NOMO-1 (cell line): ENCODE data around the gene LCOR.
"Not testable (repeated sequence)": the region's sequence is repeated elsewhere in the genome, so short reads cannot be mapped to it uniquely, and the experiment has no call there.

ENCODE experiments used
- DNase-seq, 2 experiments: peaks; one replicate each; lab custom pipeline; 2025; ENCODE audit not compliant: unreplicated experiment in 2 of 2; lab: John Stamatoyannopoulos, UW

The LCOR gene

DNA sequence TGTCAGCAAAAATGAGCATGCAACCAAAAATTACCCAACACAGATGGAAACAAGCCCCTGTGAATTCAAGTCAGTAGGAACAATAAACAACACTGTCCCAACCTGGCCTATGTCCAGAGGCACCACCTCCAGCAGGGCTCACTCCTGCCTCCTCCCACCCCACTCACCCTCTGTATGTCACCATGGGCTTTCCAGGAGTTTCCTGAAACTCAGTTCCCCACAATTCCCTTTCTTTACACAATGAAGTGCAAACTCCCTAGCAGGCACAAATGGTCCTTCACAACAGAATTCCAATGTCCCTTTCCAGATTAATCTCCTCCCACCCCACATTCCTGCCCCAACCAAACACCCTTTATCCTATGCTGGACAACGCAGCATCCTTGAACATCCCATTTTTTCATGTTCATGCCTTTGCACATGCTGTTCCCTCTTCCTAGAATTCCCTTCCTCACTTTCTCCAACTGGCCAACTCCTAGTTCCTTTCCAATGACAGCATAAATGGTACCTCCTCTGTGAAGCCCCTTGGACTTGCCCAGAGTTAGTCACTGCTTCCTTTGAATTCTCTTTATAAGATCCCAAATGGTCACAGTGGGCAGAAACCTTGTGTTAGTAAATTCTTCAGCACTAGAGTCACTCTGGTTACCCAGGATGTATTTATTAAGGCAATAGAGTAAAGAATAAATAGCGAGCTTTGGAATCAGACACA, 196.2 kb downstream of the LCOR start:
- no peak for DNase-seq

GRCh38 chr10:97028832-97029178, 196.7 kb downstream of the LCOR start:
- no peak for DNase-seq

- DNase-seq = no peak
Measured at GRCh38 chr10:97029271-97029670, 197.2 kb downstream of the LCOR start.

DNA sequence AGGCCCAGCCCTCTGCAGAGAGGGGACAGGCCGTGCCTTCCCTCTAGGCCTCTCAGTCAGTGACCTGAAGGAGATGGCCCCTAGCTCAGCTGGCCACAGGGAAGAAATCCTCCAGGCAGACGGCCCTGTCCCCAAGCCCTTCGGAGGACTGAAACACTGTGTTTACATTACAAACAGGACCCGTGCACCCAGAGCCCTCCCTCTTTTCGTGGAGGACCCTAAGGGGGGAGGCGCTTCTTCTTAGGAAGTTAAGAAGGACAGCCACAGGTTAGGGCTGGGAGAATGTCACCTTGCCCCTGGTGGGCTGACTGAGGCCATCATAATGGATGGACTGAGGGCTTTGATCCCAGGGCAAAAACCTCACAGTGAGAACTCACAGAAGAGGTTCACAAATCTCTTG, 198.8 kb downstream of the LCOR start:
- no peak for DNase-seq

- no peak for DNase-seq
Measured at GRCh38 chr10:97031459-97031858, 199.4 kb downstream of the LCOR start.

GRCh38 chr10:97032624-97033023, 200.5 kb downstream of the LCOR start:
- no peak for DNase-seq

DNA sequence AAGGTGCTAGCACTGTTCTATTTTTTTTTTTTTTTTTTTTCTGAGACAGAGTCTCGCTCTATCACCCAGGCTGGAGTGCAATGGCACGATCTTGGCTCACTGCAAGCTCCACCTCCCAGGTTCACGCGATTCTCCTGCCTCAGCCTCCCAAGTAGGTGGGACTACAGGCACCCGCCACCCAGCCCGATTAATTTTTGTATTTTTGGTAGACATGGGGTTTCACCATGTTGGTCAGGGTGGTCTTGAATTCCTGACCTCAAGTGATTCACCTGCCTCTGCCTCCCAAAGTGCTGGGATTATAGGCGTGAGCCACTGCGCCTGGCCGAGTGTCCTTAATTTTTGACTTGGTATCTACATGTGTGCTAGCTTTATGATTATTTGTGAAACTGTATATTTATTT, 201.7 kb downstream of the LCOR start:
- DNase-seq = not testable (repeated sequence)

GRCh38 chr10:97034301-97034700, 202.2 kb downstream of the LCOR start:
- no peak for DNase-seq

DNA sequence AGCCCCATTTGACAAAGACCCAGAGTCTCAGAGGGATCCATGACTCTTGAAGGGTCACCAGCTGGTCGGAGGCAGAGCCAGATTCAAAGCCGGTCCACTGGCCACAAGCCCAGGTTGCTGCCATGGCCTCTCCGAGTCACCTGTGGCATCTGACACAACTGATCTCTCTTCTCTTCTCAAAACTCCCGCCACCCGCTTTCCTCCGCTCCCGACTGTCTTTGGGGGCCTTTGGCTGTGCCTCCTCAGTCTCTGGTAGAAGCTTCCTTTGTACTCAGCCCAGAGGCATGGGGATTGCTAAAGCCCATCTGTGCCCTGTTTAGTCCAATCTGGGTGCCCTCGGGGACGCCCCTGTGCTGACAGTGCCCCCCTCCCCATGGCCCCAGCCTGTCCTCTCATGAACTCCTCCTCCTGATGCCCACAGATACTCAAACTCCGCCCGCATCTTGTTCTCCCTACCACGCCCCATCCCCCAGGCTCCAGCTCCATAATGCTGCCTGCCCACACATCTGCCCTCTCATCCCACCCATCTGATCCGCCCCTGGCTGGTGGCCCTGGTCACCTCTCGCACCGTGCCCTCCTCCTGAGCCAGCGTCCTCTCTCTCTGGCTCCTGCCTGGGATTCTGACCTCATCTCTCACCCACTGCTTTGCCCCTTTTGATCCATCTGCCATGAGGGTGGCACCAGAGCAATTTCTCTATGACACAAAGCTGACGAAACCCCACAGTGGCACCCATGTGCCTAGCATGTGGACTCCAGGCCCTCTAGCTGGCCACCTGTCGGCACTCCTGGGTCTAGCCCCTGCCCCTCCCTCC, 203.1 kb downstream of the LCOR start:
- DNase-seq = no peak

GRCh38 chr10:97037365-97038361, 205.6 kb downstream of the LCOR start:
- DNase-seq = peak; percentile 66 to 76

- DNase-seq = no peak
Measured at GRCh38 chr10:97038688-97039087, 206.6 kb downstream of the LCOR start.

DNA sequence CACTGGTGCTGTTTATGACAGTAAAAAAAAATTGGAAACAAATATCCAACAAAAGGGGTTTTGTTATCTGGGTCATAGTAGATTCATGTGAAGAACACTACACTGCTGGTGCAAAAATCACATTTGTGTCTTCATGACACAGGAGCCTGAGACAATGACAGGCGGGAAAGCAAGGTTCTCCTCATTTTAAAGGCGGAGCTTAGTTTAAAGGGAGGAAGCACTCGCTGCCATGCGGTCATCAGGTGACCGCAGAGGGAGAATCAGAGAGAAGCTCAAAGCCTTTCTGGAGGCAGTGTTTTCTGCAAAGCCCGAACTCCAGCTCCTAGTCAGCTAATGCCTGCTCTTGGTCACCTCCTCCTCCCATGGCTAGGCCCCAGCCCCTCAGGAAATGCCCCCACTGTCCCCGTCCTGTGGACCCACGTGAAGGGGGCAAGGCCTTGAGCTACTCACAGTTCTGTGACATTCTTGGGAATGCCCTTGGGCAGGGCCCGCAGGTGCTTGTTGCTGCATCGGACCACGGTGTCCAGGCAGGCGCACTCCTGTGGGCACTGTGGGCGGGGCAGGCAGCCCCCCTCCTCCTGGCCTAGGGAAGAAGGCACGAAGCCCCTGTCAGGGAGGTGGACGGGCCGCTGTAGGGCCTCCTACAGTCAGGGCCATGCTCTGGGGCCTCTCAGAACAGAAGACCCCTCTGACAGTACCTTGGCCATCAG, 207.6 kb downstream of the LCOR start:
- DNase-seq = no peak

- no peak for DNase-seq
Measured at GRCh38 chr10:97040248-97040584, 208.1 kb downstream of the LCOR start.

GRCh38 chr10:97040706-97041105, 208.6 kb downstream of the LCOR start:
- no peak for DNase-seq

DNA sequence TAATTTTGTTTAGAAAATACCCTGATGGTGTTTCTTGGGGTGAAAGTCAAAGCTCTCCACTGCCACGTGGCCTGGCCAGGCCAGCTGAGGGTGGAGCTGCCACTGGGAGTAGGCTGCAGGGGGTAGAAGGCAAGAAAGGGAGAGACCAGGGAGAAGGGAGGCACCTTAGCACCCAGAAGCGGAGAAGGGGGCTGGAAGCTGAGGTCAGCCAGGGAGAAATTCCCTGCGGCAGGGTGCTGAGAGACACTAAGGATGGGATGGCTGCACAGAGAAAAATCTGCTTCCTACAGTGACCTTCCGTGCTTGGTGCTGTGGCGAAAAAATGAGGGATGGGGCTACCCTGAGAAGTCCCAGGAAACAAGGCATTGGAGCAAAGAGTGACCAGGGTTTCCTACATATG, 210.0 kb downstream of the LCOR start:
- DNase-seq = no peak

DNA sequence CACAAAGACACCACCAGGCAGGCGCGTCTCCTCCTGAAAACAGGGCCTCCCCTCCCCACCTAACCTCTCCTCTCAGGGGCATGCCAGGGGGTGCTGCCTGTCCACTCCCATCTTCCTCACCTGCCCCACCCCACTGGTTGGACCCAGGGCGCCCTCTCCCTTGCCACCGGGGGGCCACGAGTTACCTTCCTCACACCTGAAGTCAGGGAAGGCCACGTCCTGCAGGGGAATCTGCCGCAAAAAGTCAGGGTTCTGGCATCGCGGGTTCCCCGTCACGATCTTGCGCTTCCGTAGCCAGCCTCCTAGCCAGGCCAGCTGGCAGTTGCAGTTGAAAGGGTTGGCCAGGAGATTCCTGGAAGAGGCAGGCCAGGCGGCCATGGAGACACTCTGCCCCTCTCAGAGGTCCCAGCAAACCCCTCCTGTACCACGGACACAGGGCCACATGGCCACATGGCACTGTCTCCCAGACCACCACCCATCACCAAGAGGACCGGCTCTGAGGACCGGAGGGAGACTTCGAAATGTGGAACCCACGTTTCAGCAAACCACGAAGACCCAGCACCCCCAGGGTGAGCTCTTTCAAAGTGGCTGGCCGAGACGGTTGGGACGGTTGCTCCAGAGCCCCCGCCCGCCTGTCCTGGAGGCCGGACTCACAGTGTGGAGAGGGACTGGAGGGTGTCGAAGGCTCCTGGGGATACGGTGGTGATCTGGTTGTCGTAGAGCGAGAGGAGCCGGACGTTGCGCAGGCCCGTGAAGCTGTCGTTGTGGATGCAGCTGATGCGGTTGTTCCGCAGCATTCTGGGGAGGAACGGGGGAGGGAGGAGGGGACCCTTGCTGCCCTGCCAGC, 210.8 kb downstream of the LCOR start:
- DNase-seq = no peak

DNA sequence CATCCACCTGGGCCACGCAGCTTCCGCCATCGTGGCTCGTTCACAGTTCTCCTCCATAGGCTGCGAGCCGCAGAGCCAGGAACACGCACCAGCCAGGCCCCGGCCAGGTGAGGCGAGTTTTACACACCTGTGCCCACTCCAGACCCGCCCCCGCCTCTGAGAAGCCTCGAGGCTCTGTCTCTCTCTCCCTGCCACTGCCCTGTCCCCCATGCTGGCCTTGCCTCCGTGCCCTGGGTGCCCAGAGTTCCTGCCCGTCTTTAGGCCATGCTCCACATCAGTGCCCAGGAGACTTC, 211.4 kb downstream of the LCOR start:
- no peak for DNase-seq
